ENCODE results near the gene BMP4.
"Not testable (repeated sequence)": the region's sequence is repeated elsewhere in the genome, so short reads cannot be mapped to it uniquely, and the experiment has no call there.

Gene BMP4

DNA sequence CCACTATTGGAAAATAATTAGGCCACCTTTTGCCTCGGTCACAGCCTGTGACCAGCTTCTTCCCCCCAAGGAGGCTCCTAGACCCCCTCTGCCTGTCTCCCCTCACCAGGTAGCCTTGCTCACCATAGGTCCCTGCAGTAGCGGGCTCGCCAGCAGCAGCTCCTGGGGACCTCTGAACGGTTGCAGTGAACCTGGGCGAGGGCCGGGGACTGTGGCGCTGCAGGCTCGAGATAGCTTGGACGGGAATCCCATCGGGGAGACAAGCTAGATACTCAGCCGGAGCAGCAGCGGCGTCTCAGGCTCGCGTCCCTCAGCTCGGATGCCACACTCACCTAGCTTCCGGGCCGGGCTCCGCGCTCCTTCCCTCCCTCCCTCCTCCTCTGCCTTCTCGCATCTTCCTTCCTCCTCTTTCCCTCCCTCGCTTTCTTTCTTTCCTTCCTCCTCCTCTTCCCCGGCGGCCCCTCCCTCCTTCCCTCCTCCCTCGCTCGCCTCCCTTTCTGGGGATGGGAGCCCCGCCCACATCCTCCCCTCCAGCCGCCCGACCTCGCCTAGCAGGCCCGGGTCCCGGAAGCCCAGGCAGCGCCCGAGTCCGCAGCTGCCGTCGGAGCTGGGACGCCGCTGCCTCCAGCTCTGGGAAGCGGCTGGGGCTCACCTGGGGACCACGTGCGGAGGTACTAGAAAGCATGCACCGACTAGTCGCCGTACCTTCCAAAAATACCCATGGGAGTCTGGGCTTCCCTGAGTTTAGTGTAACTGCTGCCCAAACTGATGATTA, at the start of gene BMP4:
TSS of gene BMP4 (minus strand) at position 399 of the 775 bp plus-strand sequence. CDS start 4,603 bp downstream, outside the sequence.
- DNase-seq, result peak; percentile 57

DNA sequence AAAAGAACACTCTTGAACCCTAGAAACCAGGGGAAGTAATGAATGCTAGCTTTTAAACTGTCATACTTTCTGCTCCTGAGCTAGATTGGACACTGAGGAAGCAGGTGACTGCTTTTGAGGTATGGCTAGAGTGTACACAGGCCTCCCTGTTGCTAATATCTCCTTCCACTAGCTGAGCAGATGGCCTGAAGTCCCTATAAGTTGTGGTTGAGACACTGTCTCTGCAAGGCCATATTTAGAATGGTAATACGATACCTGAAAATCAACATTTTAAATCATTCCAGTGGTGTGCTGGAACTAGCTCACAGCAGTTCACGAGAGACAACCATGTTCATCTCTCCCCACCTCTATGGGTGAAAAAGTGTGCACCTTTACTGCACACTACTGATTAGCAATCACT, 46.4 kb upstream of the BMP4 start:
- no peak for DNase-seq

- no peak for DNase-seq
These were observed 46.0 kb upstream of the BMP4 start for GRCh38 chr14:54002653-54003052.

GRCh38 chr14:54001189-54001878, 44.7 kb upstream of the BMP4 start:
- DNase-seq, result no peak

DNA sequence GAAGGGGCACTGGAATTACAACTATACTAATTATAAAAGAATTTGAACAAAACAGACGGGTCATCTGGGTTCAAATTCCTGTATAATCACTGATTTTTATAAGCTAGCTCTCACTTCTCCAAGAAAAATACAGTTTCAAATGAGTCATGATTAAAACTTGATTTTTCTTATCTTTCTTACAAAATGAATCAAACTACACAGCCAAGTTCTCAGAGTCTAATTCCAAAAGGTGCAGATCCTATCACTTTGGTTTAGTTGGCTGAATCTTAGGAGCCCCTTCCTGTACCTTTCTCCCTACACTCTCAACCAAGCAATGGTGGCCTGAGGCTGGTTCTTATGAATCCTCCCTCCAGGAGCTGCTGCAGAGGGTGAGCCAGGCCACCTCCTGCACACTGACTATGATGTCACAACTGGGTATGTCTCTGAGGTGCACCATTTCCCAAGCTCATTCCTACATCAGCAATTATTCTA, 43.8 kb upstream of the BMP4 start:
- DNase-seq, result no peak

DNA sequence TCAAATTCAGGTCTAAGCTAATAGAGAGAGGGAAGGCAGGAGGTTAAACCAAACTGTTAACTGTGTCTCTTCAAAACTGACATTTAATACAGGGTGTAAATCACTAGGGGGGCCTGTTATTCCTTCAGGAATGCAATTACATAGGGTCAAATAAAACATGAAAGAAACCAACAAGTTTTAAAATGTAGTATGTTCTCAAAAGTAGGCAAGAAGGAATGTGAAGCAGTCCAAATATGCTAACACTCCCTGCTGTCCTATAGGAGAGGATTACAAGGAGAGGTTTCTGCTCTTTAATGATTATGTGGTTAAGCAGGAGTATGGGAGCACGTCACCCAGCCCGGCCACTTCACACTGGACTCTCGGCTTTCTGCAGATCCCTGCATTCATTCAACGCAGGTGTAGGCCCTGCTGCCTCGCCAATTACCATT, 42.5 kb upstream of the BMP4 start:
- DNase-seq, result no peak

- DNase-seq, result no peak
These were observed 39.4 kb upstream of the BMP4 start for GRCh38 chr14:53996041-53996440.

DNA sequence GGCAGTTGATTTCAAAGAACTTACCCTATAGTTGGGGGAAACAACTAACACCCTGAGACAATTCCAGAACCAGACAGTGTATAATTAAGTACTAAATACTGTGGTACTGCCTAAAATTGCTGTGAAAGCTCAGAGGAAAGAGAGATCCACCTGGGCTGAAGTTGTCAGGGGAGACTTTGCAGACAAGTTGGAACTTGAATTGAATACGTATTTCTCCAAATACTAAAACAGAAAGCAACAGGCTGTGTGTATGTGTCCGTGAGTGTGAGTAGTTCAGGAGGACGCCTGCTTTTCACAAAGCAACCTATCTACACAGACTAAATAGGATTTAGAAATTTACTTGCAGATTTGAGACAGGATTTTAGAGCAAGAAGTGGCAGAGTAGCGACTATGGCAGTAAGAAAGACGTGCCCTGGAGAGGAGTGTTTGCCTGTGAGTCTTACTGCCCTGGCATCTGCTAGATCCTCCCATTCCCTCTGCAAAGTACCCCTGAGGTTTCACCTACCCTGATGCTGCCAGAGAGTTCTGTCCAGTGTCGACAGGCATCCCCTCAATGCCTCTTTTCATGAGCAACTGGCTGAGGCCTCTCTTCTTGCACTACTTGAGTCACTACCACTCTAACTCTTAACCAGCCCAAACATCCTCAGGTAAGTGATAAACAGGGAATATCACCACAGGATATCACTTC, 37.4 kb upstream of the BMP4 start:
- DNase-seq, result peak; percentile 8

GRCh38 chr14:53990978-53991377, 34.4 kb upstream of the BMP4 start:
- DNase-seq, result no peak

GRCh38 chr14:53986718-53987117, 30.1 kb upstream of the BMP4 start:
- not testable (repeated sequence) for DNase-seq

GRCh38 chr14:53984958-53985357, 28.3 kb upstream of the BMP4 start:
- not testable (repeated sequence) for DNase-seq

DNA sequence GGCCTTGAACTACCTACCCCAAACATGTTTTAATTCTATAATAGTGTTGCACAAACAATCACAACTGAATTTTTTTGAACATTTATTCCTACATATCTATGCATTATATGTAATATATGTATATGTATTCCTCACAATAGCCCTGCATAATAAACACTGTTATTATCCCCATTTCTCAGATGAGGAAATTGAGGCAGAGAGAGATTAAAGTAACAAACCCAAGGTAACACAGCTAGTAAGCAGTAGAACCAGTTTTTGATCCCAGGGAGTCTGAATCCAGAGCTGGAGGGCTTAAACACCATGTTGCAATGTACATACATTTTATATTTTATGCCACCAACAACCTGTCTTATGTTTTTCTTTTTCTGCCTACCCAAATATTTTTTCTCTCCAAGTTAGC, 26.5 kb upstream of the BMP4 start:
- no peak for DNase-seq

DNA sequence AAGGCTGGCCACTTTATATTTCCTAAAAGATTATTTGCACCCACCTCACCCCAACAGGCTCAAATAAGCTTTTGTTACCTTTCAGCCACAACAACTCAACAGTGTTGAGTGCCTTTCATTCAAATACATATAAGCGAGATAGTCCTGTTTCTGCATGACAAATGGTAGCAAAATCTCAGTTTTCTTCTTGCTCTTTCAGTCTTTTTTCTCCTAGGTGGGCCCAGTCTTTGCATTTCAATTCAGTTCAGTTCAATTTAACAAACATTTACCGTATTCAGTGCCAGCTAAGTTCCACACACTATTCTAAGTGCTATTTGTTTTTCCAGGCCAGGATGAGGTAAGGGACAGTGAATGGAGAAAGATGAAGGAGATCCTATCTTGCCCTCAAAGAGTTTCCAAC, 25.9 kb upstream of the BMP4 start:
- no peak for DNase-seq

- DNase-seq, result no peak
These were observed 23.4 kb upstream of the BMP4 start for GRCh38 chr14:53979747-53980642.

GRCh38 chr14:53979113-53979681, 22.6 kb upstream of the BMP4 start:
- DNase-seq, result no peak

- DNase-seq, result no peak
These were observed 21.6 kb upstream of the BMP4 start for GRCh38 chr14:53978194-53978593.

DNA sequence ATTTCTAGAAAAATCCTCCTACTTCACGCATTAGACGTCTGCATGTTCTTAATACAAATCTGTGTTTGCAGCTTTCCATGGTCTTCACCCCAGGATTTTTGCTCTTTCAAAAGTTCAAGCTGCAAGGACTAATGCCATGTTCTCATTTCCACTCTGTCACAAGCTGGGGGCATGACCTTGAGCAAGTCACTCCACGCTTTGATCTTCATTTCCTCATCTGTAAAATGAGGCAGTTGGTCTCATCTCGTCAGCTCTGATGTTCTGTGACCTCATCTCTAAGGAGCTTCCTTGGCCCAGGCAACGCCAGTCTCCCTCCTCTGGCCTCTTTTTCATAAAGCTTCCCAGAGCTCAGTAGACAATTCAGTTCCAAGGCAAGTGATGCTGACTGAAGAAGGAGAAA, 18.8 kb upstream of the BMP4 start:
- DNase-seq, result no peak

- no peak for DNase-seq
These were observed 14.9 kb upstream of the BMP4 start for GRCh38 chr14:53971521-53971920.

GRCh38 chr14:53969326-53969725, 12.7 kb upstream of the BMP4 start:
- DNase-seq, result no peak

DNA sequence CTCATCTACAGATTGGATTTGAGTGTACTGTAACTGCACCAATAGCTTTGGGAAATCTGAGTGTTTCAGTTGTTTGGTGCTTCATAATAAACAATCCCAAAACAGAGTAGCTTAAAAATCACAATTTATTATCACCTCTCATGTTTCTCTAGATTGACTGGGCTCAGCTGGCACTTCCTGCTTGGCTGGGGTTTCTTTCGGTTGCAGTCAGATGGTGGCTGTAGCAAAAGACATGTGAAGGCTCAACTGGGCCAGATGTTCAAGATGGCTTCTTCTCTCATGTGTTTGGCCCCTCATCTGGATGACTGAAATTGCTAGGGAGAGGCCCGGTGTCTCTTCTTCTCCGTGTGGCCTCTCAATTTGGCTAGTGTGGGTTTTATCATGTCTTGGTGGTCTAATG, 12.1 kb upstream of the BMP4 start:
- DNase-seq, result no peak

- DNase-seq, result no peak
These were observed 11.0 kb upstream of the BMP4 start for GRCh38 chr14:53967606-53968005.

DNA sequence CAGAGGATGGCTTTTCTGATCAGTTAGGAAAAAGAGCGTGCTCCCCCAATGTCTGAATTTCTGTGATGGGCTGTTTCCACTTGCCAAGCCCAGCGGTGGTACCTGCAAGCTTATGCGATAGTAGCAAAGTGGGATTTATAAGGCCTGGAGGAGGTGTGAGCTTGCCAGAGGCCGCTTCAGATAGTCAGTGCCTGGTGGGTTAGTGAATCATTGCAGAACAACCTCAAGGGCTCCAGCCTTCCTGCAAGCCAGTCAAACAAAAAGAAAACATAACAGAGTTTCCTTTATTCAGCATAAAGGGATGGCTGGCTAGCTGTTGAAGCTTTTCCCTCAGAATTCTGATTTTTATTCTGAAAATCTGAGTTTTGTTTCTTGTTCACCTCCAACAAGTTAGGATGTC, 7.6 kb upstream of the BMP4 start:
- no peak for DNase-seq

Data from NCI-H1105 treated with DMSO at 0.1 percent for 48 hours (cell line).